ENCODE measurements around the gene RPS23.
"Not testable (repeated sequence)": the region's sequence is repeated elsewhere in the genome, so short reads cannot be mapped to it uniquely, and the experiment has no call there.

Gene RPS23

GRCh38 chr5:82287625-82288024 is 9.5 kb upstream of the RPS23 start:
- DNase-seq, result no peak

- no peak for DNase-seq
These were observed 7.1 kb upstream of the RPS23 start for GRCh38 chr5:82285206-82285605.

- DNase-seq, result no peak
These were observed 5.7 kb upstream of the RPS23 start for GRCh38 chr5:82283893-82284292.

- no peak for DNase-seq
These were observed 687 bp upstream of the RPS23 start for GRCh38 chr5:82278711-82279370.

GRCh38 chr5:82277613-82277986 is 554 bp downstream of the RPS23 start:
- DNase-seq, result no peak

GRCh38 chr5:82276800-82277612 is 1.1 kb downstream of the RPS23 start:
- no peak for DNase-seq

GRCh38 chr5:82275216-82275664 is 2.9 kb downstream of the RPS23 start:
- DNase-seq, result no peak

- DNase-seq, result no peak
These were observed 3.6 kb downstream of the RPS23 start for GRCh38 chr5:82274343-82275211.

GRCh38 chr5:82273426-82273825 is 4.7 kb downstream of the RPS23 start:
- not testable (repeated sequence) for DNase-seq

GRCh38 chr5:82272571-82273356 is 5.4 kb downstream of the RPS23 start:
- DNase-seq, result not testable (repeated sequence)

GRCh38 chr5:82269363-82269762 is 8.8 kb downstream of the RPS23 start:
- not testable (repeated sequence) for DNase-seq

- DNase-seq, result not testable (repeated sequence)
These were observed 10.7 kb downstream of the RPS23 start for GRCh38 chr5:82267297-82267933.

GRCh38 chr5:82265047-82265446 is 13.1 kb downstream of the RPS23 start:
- no peak for DNase-seq

GRCh38 chr5:82259172-82259800 is 18.9 kb downstream of the RPS23 start:
- no peak for DNase-seq

- DNase-seq, result no peak
These were observed 20.4 kb downstream of the RPS23 start for GRCh38 chr5:82257729-82258128.

GRCh38 chr5:82257247-82257646 is 20.9 kb downstream of the RPS23 start:
- no peak for DNase-seq

- no peak for DNase-seq
These were observed 22.3 kb downstream of the RPS23 start for GRCh38 chr5:82255844-82256243.

- DNase-seq, result no peak
These were observed 25.4 kb downstream of the RPS23 start for GRCh38 chr5:82252744-82253143.

GRCh38 chr5:82246960-82247574 is 31.1 kb downstream of the RPS23 start:
- no peak for DNase-seq

- no peak for DNase-seq
These were observed 33.1 kb downstream of the RPS23 start for GRCh38 chr5:82244854-82245635.
